ELR (cell line): ENCODE measurements around the gene MYL6B.

Experiments used
- DNase-seq: peaks from one replicate; pipeline ENCODE4 v3.0.0-alpha.2; 2015; ENCODE audit warnings: low read depth

MYL6B gene

DNA sequence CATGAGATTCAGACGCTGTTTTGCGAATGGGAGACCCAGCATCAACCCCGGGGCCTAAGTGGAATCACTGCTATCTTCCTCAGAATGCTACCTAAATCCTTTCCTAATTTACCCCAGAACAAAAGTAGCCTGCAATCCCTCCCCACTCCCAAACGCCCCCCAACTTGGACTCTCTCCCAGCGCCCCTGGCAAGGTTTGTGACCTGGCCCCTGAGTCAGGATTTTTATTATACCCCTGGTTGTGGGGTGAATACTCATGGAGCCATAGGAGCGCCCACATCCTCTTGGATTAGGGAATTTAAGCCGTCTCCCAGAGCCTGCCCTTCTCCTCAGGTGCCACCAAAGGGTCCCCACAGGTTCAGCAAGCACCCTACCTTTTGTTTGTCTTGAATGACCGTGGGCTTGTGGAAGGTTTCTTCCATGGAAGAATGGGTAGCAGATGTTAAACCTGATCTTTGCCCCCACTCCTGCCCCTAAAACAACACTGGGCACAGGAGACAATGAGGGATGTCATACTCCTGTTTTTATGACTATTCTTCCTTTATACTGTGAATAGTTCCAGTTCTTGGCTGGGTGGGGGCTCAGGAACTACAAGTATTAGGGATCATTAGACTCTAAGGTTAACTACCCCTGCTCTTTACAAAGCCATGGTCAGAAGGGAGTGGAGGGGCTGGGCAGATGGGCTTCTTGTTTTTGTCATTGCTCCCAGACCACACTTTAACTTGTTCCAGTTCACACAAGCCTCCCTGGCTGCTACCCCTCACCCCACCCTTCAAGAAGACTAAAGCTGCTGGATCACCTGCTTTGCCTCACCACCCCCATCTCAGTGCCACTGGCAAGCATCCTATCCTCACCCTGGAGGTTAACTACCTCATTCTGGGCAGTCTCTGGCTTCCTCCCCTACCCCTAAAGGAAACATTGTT, 630 bp downstream of the MYL6B start:
- DNase-seq, result peak; percentile 58

DNA sequence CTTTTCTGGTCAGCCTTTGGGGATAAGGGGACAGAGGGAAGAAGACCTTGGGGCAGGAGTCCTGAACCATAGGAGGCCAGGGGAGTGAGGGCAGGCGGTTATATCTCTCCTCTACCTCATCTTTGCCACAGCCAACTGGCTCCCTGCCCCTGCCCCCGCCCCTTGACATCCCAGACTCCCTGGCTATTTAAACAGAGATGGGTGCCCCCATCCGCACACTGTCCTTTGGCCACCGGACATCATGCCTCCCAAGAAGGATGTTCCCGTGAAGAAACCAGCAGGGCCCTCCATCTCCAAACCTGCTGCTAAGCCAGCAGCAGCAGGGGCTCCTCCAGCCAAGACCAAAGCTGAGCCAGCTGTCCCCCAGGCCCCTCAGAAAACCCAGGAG, 1.3 kb downstream of the MYL6B start:
- DNase-seq, result no peak

DNA sequence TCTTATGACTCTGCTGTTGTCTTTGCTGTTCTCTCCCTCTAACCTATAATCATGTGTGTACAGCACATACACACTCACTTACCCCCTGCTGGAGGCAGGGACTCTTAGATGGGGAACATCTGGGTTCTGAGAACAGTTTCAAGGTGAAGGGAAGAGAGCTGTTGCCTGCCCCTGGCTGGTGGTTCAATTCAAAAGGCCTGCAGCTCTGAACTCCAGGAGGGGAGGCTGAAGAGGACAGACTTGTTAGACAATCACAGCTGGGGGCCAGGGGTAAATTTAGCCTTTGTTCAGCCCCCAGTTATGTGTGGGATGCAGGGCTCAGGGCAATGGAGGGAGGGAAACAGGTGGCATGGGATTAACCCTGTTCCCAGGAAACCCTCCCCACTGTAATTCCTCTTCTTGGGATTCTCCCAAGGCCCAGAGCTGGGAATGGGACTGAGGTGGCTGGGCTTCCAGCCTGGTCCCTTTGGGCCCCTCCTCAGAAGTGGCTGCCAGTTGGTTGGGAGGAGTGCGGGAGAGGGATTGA, 1.9 kb downstream of the MYL6B start:
- no peak for DNase-seq

DNA sequence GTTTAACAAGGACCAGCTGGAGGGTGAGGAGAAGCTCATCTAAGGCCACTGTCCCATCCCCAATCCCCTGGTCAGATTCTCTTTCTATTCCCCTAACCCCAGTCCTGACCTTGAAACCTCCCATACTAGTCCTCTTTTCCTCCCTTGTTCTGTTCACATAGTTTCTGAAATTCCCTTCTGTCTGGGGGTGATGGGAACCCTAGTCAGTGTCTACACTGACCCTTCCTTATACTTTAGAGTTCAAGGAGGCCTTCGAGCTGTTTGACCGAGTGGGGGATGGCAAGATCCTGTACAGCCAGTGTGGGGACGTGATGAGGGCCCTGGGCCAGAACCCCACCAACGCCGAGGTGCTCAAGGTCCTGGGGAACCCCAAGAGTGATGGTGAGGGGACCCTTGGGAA, 2.4 kb downstream of the MYL6B start:
- DNase-seq, result no peak

DNA sequence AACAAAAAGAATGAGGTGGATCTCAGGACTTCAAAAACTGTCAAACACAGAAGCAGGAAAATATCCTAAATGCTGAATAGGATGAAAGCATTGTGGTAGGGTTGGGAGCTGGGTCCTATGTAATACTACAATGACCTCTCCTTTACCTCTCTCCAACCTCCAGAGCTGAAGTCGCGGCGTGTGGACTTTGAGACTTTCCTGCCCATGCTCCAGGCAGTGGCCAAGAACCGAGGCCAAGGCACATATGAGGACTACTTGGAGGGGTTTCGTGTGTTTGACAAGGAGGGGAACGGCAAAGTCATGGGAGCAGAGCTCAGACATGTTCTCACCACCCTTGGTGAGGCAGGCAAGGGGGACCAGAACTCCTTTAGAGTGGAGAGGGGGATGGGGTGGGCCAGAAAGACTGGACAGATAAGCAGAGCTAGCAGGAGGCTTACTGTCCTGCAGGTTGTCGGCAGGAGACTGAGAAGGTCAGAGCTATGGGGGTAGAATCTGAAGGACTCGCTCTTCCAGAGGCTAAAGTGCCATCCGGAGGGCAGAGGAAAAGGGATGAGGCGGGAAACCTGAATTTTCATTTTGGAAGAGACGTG, 3.0 kb downstream of the MYL6B start:
- DNase-seq, result no peak

DNA sequence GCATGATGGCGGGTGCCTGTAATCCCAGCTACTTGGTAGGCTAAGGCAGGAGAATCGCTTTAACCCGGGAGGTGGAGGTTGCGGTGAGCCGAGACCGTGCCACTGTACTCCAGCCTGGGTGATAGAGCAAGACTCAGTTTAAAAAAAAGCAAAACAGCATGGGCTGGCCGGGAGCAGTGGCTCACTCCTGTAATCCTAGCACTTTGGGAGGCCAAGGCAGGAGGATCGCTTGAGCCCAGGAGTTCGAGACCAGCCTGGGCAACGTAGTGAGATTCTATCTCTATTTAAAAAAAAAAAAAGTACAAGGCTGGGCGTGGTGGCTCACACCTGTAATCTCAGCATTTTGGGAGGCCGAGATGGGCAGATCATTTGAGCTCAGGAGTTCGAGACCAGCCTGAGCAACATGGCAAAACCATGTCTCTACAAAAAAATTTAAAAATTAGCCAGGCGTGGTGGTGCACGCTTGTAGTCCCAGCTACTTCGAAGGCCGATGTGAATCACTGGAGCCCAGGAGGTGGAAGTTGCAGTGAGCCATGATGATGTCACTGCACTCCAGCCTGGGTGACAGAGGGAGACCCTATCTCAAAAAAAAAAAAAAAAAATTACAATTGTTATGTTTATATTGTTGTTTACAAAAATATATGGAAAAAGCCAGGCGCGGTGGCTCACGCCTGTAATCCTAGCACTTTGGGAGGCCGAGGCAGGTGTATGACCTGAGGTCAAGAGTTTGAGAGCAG, 4.2 kb downstream of the MYL6B start:
- peak; percentile 76 for DNase-seq

DNA sequence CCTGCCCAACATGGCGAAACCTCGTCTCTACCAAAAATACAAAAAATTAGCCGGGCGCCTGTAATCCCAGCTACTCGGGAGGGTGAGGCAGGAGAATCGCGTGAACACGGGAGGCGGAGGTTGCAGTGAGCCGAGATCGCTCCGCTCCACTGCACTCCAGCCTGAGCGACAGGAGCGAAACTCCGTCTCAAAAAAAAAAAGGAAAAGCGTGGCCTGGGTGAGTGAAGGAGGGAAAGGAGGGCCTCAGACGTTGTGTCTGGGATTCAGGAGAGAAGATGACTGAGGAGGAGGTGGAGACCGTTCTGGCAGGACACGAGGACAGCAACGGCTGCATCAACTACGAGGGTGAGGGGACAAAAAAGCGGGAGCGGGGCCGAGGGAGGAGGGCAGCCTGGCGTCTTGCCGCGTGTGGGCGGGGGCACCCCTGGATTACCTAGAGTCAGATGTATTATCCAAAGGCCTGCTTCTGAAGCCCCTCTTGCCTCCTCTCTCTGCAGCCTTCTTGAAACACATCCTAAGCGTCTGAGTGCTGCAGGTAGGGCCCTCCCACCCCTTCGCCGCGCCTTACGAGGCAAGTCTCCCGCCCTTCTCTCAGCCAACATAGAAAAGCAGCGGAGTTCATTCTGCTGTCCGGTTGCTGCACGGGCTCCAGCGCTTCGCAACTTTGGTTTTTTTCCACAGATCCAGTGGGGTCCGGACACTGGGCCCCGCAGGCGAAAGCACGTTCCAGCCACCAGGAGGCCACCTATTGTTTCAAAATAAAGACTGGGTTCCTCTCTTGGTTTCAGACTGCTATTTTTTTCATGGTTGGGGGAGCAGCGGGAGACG, 5.0 kb downstream of the MYL6B start:
- peak; percentile 93 for DNase-seq

DNA sequence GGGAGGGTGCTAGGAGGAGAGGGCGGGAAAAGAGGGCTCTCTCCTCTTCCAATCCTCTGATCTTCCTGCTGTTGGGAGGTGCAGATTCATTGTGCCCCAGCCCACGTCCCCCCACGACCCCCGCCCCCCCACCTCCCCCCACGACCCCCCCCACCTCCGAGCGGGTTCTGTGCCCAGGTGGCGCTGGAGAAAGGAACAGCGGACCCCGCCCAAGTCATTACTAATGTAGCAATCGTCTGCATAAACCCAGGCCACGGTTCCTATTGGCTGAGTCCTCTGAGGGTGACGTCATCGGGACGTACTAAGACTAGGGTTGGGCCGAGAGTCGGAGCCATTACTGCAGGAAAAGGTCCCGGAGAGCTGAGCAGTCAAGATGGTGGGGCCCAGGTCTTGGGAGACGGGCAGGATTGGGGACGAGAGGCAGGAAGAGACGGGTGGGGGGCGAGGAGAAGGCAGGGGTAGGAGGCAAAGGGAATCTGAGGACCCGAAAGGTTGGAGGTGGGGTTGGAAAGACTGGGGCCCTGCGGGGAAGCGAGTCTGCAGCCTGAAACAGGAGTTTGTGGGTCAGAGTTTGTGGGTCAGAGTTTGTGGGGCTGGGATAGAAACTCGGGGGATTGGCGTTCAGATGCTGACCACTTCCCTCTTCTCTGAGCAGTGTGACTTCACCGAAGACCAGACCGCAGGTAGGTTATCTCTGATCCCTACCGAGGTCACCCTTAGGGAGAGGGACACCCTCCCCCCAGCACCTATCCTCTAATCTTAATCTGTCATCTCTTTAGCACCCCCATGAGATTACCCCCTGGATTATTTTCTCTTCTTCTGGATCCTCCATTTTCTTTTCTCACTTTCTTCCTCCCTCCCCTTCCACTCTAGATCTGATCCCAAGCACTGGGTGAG, 5.9 kb downstream of the MYL6B start, which contains the start of gene MYL6:
Gene MYL6, plus strand, starts transcription at position 331 of the 897 bp plus-strand sequence. Its CDS starts 43 bp downstream, at position 374.
- DNase-seq, result peak; percentile 100

DNA sequence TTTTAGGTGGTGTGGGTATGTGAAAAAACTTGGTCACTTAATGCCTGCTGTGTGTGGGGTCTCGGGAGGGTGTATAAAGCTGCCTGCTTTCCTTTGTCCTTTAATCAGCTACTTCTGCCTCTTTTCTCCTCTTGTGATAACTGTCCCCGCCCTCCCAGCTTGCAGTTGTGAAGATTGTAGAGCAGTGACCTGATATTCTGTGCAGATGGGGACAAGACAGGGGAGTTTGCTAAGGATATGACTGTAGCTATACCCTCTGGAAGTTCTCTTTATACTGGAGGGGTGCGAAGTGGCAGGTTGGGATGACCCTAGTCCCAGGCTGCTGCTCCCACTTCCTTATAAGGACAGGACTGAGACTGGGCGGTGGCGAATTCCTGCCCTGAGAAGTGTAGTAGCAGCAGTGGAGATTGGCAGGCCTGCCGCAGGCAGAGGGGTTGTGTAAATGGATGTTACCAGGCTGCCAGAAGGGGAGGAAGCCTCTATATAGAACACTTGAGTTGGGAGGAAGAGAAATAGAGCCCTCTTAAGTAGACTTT, 6.6 kb downstream of the MYL6B start:
- peak; percentile 66 for DNase-seq

DNA sequence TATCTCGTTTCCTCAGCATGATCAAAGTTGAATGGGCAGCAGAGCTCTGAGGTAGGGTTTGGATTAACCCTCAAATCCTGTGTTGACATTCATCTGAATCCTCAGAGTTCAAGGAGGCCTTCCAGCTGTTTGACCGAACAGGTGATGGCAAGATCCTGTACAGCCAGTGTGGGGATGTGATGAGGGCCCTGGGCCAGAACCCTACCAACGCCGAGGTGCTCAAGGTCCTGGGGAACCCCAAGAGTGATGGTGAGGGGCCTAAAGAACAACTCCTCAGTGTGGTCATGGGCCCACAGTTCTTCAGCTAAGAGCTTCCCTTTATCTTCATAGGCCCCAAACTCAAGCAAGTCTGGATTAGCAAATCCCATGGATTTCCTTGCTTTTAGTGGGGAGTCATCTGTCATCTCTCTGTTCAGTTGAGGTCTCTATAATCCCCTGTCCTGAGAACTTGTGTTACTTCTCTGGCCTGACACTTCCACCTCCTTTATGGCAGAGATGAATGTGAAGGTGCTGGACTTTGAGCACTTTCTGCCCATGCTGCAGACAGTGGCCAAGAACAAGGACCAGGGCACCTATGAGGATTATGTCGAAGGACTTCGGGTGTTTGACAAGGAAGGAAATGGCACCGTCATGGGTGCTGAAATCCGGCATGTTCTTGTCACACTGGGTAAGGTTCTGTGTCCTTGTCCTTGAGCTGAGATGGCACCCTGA, 7.2 kb downstream of the MYL6B start:
- no peak for DNase-seq

DNA sequence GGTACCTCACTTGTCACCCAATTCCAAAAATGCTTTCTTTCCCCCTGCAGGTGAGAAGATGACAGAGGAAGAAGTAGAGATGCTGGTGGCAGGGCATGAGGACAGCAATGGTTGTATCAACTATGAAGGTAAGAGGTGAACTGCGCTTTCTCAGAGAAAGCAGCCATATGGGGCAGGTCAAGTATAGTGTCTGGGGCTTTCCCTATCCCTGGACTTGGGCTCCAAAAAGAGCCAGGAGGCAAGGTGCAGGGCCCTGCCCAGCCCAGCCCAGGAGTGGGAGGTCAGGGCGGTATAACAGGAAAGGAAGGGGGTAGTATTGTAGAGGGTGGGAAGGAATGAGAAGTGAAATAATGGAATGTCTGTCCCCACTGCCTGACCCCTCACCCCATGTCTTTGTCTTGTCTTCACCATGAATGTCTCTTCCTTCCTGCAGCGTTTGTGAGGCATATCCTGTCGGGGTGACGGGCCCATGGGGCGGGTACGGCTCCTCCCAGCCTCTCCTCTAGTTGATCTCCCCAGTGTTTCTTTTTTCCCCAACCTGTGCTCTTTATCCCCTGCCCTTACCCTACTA, 7.9 kb downstream of the MYL6B start:
- peak; percentile 81 for DNase-seq

DNA sequence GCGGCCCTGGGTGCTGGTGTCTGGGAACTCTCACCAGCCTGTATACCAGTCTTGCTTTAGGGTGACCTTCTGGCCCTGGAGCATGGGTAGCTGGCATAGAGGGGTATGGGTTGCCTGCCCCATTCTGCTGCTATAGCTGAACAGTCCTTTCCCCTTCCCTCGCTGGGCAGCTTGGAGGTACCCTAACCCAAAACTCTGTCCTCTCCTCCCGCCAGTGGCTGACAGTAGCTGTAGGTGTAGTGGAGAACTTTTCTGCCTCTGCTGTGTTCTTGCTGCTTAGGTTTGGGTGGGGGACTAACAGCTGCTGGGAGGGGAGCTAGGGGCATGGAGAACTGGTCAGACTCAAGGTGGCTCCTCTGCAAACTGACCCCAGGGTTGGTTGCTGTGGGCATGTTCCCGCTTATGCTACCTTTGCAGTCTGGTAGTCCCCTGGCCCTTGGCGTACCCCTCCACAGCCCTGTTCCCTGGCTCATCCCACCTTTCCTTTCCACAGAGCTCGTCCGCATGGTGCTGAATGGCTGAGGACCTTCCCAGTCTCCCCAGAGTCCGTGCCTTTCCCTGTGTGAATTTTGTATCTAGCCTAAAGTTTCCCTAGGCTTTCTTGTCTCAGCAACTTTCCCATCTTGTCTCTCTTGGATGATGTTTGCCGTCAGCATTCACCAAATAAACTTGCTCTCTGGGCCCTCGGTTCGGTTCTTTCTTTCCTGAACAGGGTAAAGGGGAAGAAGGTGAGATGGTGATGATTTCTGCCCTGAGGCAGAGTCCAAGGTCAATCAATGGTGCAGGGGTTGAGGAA, 8.7 kb downstream of the MYL6B start:
- no peak for DNase-seq

DNA sequence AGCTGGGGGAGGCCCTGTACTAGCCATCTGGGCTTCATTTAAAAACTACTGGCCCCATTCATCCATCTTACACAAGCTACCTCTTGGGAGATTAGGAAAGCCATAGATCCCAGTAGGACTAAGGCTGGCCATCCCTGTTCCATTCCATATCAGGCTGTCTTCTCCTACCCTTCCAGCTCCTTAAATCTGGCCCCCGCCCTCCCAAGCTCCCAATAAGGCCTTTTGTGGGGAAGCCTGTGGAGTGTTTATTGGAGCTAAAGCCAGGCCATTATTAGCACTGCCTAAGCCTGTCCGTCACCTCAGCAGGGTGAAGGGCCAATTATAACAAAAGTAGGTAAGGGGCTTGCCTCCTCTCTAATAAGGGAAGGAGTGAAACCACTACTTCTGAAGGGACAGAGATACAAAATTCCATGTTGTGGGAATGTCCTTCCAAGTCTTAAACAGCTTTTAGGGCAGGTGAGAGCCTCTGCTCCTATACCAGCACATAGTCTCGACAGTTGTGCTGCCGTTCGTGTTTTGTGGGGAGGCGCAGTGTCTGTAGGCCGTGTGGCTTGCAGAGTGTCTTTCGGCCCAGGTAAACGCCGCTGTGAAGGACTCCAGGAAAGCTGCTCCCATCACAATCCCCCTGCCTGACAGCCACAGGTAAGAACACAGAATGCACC, 9.4 kb downstream of the MYL6B start:
- DNase-seq, result no peak

DNA sequence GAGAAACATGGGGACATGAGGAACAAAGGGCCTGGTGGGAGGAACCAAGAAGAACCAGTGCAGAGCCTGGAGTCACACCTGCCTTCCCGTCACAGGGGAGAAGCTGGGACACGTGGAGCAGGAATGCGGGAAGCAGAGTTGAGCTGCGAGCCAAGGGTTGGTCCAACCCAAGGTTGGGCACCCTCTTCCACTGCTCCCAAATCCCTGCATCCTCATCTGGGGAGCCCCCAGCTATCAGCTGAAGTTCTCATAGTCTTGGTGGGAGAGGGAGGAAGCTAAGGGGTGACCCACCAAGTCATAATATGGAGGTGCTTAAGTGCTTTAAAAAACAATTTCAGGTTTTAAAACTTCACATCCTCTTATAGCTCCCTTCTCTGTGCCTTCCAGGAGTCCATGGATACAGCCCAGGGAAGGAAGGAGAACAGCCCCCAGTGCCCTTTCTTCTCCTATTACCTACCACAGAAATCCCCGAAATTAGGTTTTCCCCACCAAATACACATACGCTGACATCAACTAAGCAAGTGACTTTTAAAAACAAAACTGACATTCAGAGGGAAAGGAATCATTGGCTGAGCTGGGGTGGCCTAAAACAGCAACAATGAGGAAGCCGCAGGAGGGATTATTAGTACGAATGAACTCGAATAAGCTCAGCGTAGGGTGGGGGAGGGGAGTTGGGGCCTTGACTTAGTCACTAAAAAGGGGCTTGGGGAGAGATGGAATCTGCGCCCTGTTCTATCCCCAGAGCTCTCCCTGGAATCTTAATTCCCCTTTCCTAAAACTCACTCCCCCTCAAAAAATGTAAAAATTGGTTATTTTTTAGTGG, 10.3 kb downstream of the MYL6B start:
- DNase-seq, result no peak

DNA sequence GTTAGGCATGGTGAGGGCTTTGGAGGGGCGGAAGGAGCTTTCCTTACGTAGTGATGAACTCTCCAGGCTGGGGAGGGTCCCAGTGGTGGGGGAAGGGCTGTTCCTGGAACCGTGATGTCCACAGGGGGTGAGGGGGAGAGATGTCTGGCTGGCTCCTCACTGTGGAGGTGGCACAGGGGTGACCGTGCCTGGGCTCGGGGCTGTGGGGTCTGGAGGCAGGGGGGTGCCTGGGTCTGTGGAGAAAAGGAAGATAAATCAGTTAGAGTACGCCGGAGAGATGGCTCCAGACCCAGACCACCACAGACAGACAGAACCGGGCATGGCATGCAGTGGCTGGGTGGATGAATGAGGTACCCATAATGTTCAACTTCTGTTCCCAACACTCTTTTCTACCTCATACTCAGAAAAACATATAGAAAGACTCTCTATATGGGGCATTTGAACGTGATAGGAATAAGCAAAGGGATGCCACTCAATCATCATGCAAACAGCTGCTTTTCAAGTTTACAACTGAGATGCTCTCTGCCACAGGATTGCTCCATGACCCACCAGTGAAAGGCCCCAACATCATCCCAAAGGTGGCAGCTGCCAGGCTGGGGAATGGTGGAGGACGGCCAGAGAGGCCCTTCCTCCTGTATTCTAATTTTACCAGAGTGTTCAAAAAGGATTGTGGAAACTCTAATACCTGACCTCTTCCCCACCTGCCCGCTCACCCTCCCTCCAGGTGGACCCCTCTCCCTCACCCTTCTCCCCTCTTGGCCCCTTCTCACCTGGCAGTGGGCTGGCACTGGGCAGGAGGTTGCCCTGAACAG, 11.4 kb downstream of the MYL6B start:
- DNase-seq, result no peak

DNA sequence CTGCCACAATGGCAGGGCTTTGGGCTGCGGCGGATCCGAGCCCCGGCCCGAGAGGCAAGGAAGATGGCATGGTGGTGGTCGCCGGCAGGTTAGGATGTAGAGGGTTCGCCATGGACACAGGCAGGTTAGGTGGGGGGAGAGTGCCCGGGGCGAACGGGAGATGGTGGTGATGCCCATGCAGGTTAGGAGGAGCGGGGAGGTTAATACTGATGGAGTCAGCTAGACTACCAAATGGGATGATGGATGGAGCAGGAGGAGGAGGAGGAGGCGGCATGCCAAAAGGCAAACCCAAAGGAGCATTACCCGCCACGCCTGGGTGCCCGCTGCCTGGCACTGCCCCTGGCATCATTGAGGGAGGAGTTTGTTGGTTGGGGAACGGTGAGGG, 11.9 kb downstream of the MYL6B start:
- no peak for DNase-seq
